GM18907 (cell line): ENCODE results near the gene IGLL5.
"Not testable (repeated sequence)": the region's sequence is repeated elsewhere in the genome, so short reads cannot be mapped to it uniquely, and the experiment has no call there.

ENCODE experiments used
- ATAC-seq: cut with Tn5 transposase; IDR thresholded peaks from one replicate; pipeline ENCODE4 v1.9.1; 2021; ENCODE audit warnings: mild to moderate bottlenecking, moderate library complexity; ENCODE audit not compliant: unreplicated experiment

Gene IGLL5

DNA sequence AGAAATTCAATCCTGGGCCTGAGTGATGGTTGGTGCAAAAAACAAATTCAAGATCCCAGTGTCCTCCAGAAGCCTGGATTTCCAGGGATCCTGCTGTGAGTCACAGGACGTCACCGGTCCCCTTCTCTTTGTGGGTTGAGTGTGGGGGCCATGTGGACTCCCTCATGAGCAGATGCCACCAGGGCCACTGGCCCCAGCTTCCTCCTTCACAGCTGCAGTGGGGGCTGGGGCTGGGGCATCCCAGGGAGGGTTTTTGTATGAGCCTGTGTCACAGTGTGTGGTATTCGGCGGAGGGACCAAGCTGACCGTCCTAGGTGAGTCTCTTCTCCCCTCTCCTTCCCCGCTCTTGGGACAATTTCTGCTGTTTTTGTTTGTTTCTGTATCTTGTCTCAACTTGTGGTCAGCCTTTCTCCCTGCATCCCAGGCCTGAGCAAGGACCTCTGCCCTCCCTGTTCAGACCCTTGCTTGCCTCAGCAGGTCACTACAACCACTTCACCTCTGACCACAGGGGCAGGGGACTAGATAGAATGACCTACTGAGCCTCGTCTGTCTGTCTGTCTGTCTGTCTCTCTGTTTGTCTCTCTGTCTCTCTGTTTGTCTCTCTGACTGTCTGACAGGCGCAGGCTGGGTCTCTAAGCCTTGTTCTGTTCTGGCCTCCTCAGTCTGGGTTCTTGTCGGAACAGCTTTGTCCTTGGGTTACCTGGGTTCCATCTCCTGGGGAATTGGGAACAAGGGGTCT is 11.9 kb downstream of the IGLL5 start:
- not testable (repeated sequence) for ATAC-seq

DNA sequence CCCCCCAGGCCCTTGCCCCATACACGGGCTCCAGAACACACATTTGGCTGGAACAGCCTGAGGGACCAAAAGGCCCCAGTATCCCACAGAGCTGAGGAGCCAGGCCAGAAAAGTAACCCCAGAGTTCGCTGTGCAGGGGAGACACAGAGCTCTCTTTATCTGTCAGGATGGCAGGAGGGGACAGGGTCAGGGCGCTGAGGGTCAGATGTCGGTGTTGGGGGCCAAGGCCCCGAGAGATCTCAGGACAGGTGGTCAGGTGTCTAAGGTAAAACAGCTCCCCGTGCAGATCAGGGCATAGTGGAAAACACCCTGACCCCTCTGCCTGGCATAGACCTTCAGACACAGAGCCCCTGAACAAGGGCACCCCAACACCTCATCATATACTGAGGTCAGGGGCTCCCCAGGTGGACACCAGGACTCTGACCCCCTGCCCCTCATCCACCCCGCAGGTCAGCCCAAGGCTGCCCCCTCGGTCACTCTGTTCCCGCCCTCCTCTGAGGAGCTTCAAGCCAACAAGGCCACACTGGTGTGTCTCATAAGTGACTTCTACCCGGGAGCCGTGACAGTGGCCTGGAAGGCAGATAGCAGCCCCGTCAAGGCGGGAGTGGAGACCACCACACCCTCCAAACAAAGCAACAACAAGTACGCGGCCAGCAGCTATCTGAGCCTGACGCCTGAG is 13.1 kb downstream of the IGLL5 start:
- not testable (repeated sequence) for ATAC-seq

DNA sequence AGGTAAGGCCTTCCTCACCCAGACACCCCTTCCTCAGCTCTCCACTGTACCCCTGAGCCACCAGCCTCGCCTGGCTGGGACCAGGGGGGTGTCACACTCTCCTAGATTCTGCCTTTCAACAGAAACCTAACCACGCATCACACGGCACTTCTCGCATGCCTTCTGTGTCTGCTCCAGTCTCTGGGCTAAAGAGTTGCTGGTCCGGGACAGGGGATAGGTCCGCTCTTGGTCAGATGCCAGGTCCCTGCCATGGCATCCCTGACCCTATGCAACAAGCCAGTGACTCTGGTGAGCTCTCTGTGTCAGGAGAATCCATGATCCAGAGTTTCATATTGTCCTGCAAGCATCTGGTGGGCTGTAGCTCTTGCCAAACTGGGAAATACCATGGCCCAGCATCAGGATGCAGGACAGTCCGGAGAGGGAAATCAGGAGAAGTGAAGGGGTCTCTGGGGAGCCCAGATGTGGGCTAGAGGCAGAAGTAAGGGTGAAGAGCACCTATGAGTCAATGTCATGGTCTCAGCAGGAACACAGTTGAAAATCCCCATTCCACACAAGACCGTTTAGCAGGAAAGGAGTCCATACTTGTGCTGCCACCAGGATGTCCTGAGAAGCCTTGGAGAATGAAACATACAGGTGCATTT is 14.1 kb downstream of the IGLL5 start:
- no peak for ATAC-seq

DNA sequence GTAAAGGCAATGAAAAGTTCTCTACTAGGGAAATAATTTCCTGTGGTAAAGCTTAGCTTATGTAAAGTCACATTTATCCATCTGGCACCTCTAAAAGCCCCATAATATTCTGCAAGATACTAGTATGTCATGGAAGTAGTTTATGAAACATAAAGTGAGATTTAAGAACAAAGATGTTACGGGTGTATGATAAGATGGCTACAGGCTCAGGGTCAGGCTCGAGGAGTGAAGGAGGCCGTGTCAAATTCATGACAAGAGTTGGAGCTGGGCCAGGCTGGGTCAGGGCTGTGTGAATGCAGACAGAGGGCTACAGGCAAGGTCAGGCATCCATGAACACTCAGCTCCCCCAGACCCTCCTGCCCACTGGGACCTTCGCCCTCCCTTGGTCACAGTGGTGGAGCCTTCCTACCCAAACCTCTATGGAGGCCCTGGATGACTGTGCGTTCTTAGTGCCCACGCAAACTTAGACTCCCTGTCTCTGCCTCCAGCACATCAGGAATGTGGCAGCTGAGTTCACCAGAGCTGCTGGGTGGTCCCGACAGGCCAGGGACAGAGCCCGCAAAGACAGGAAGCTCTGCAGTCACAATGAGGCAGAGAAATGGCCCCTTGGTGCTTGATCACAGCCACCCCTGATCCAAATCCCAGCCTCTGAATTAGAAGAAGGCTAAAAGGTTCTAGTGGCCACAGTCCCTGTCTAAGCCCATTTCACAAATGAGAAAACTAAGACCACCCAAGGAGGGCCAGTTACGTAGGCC is 14.8 kb downstream of the IGLL5 start:
- ATAC-seq: no peak

DNA sequence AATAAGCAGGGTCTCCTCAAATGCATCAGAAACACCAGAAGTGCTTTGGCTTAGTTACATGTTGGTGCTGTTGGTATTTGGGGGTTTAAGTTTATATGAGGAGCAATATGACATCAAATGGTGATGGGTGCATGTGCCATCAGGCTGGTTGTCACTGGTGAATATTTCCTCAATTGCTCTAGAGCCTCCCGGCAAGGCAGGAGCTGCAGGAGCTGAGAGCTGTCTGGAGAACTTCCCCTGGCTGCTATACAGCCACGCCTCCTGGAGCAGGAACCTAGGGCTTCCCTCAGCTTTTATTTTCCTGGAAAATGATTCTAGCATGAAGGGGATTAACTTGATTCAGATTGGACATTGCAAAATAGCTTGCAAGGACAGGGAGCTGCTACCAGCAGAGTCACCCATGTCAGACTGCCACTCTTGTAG is 15.8 kb downstream of the IGLL5 start:
- no peak for ATAC-seq

DNA sequence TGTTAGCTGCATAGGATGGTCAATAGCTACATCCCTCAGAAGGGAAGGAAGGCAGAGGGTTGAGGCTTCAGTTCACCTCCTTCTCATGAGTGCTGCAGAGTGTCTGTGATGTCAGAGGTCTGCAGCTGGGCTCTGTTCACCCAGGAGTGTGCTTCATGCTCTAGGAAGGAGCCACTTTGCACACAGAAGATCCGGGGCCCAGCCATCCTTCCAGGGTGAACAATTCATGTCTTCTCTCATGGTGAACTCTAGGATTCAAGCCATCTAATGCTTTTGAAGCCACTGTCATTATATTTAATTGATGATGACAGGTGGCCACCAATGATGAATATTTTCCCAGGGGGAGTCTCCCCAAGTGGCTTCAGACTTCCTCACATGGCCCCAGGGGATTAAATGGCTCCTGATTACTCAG is 16.2 kb downstream of the IGLL5 start:
- ATAC-seq: not testable (repeated sequence)

DNA sequence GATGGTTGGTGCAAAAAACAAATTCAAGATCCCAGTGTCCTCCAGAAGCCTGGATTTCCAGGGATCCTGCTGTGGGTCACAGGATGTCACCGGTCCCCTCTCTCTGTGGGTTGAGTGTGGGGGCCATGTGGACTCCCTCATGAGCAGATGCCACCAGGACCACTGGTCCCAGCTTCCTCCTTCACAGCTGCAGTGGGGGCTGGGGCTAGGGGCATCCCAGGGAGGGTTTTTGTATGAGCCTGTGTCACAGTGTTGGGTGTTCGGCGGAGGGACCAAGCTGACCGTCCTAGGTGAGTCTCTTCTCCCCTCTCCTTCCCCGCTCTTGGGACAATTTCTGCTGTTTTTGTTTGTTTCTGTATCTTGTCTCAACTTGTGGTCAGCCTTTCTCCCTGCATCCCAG is 17.1 kb downstream of the IGLL5 start:
- ATAC-seq: not testable (repeated sequence)

DNA sequence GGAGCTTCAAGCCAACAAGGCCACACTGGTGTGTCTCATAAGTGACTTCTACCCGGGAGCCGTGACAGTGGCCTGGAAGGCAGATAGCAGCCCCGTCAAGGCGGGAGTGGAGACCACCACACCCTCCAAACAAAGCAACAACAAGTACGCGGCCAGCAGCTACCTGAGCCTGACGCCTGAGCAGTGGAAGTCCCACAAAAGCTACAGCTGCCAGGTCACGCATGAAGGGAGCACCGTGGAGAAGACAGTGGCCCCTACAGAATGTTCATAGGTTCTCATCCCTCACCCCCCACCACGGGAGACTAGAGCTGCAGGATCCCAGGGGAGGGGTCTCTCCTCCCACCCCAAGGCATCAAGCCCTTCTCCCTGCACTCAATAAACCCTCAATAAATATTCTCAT is 18.8 kb downstream of the IGLL5 start:
- not testable (repeated sequence) for ATAC-seq

DNA sequence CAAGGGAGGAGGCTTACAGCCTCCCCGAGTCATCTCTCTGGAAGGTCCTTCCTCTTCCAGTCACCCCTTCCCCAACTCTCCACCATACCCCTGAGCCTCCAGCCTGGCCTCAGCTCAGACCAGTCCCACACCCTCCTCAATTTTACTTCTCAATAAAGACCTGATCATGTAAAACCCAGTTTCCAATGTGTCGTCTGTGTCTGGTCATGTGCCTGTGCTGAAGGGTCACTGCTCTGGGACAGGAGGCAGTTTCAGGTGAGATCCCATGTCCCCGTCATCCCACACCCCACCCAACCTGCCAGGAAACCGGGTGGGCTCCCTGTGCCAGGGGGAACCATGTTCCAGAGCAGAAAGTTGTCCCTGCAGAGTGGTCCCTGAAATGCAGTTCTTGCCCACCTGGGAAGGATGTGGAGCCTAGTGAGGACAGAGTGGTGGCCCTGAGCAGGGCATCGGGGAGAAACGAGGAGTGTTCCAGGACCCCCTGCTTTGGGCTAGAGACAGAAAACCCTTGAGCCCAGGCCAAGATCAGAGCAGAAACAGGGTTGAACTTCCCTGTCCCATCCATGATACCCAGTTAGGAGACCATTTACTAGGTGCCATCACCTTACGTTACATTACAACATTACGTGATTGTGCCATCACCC is 19.4 kb downstream of the IGLL5 start:
- no peak for ATAC-seq

DNA sequence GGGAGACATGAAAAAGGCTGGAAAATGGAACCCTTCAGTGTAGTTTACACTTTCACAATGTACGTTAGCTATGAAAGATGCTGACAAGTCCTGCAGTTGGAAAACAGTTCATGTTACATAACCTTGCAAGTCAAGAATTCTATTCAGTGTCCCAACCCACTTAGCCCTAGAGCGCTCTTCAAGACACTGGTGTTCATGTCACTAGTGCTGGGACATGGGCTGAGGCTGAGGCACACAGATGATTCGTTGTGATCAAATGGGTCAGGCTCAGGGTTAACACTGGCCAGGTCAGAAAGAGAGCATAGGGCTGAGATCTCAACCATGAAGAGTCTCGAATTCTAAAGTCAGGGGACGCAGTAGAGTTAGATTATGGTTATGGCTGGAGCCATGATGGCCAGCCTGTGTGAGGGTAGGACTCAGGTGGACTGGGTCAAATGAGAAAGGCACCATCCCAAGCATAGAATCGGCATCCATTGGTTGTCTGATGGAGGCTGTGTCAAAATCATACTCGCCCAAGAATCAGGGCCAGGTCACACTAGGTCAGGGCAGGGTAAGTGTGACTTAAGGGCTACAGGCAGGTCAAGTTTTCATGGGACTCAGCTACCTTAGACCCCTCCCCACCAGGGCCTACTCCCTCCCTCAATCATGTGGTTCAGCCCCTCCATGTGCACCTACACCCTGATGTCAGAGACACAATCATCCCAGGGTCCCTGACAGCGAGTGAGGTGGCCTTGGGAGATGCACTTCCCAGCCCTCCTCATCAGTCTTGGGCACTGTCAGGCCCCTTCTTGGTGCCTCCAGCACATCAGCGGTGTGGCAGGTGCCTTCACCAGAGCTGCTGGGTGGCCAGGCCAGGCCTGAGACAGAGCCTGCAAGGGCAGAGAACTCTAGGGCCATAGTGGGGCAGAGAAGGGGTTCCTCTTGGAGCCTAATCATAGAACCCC is 20.2 kb downstream of the IGLL5 start:
- ATAC-seq: no peak

DNA sequence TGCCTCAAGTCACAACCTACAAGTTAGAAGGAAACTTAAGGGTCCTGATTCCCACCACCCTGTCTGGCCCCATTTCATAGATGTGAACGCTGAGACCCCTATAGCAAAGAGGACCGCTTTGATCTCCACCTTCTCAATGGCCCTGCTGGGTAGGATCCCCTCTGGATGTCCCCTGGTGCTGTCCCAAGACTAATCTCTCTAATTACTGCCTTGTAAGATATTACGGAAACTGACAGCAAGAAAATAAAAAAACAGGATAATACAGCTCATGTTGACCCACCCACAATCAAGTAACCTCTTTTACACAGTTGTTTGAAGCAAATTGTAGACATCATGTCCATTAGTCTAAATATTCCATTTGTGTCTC is 20.9 kb downstream of the IGLL5 start:
- ATAC-seq: no peak

DNA sequence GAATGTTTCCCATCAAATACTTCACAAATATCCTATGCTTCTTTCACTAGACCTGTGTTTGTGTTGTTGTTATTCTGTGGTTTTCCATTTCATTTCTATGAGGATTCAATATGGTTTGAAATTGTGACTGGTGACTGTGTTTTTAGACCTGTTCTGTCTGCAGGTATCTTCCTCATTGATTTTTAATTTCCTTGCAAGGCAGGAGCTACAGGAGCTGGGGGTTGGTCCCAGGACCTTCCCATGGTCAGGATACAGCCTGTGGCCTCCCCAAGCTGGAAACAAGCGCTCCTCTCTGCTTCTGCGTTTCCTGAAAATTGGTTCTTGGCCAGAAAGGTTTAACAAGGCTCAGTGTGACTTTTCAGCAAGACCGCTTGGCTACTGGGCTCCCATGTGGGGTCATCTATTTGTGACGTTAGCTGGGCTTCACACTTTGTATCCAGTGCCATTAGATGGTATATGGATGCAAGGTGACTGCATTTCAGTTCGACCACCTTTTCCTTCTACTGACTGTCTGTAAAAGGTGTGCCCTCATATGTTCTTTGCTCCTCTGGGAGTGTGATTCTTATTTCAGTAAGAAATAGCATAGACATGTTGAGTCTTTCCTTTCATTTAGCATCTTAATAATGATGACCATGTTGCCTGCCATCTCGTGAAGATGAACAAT is 21.5 kb downstream of the IGLL5 start:
- no peak for ATAC-seq

DNA sequence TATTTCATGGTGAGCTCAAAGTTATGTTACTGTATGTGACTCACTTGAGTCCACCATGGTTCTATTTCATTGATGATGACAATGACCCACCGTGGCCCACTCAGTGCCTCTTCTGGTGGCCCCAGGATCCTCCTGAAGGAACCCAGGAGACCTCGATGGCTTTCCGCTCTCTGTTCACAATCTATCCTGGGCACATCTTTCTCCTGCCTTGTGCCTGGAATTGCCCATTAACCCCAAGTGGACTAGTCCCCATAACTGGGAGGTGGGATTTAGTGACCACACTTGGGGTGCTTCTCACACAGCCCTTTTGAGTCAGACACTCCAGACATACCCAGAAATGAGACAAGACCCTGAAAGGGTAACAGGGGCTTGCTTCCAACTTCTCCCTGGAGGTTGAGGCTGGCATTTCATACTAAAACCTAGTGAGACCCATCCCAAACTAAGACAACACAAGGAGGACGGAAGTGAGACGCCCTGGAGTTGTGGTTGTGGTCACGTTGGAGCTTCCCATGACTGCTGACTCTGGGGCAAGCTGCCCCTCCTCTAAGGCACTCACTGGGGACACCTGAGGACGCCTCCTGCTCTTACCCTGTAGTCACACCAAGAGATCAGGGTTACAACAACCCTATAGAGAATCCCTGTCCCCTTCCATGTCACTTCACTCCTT is 22.1 kb downstream of the IGLL5 start:
- ATAC-seq: no peak

DNA sequence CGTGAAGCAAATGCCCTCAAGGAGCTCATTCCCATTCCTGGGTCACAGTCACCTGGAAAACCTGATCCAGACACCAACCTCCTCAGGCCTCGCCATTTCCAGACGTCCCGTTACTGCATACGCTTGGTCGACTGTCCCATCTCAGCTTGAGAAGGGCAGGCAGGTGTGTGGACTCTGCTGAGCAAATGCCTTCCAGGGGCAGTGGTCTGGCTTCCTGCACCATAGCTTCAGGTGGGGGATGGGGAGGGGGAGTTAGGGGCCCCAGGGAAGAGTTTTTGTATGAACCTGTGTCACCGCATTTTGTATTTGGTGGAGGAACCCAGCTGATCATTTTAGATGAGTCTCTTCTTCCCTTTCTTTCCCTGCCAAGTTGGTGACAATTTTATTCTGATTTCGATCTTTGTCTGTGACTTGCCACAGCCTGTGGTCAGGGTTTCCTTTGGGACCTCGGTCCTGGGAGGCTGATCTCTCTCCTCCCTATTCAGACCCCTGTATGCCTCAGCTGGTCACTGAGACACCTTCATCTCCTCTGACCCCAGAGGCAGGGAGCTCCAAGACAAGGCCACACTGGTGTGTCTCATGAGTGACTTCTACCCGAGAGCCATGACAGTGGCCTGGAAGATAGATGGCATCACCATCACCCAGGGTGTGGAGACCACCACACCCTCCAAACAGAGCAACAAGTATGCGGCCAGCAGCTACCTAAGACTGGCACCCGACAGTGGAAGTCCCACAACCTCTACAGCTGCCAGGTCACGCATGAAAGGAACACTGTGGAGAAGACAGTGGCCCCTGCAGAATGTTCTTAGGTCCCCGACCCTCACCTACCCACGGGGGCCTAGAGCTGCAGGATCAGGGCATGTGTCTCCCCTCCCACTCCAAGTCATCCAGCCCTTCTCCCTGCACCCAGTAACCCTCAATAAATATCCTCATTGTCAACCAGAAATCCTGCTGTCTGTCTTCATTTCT is 22.9 kb downstream of the IGLL5 start:
- no peak for ATAC-seq

DNA sequence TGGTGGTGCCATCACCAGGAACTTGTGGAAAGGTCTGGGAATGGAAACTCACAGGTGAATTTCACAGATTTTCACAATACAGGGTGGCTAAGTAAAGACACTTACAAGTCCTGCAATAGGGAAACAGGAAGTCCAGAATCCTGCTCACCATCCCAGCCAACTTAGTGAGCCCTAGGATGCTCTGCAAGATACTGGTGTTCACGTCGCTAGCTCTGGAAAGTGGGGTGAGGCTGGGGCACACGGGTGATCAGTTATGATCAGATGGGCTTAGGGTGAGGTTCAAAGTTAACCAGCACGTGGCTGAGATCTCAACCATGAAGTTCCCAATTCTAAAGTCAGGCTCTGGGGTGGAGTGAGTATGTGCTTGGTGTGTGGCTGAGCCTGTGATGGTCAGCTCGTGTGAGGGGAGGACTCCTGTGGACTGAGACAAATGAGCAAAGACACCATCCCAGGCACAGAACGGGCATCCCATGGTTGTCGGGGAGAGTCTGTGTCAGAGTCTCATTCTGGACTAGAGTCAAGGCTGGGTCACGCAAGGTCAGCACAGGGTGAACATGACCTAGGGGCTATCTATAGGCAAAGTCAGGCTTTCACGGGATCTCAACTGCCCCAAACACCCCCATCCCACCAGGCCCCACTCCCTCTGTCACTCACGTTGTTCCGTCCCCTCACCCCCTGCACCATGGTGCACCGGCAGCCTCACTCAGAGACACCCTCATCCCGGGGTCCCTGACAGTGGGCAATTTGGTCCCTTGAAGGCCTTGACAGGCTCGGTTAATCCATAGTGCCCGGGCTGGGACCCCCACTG is 23.9 kb downstream of the IGLL5 start:
- no peak for ATAC-seq

DNA sequence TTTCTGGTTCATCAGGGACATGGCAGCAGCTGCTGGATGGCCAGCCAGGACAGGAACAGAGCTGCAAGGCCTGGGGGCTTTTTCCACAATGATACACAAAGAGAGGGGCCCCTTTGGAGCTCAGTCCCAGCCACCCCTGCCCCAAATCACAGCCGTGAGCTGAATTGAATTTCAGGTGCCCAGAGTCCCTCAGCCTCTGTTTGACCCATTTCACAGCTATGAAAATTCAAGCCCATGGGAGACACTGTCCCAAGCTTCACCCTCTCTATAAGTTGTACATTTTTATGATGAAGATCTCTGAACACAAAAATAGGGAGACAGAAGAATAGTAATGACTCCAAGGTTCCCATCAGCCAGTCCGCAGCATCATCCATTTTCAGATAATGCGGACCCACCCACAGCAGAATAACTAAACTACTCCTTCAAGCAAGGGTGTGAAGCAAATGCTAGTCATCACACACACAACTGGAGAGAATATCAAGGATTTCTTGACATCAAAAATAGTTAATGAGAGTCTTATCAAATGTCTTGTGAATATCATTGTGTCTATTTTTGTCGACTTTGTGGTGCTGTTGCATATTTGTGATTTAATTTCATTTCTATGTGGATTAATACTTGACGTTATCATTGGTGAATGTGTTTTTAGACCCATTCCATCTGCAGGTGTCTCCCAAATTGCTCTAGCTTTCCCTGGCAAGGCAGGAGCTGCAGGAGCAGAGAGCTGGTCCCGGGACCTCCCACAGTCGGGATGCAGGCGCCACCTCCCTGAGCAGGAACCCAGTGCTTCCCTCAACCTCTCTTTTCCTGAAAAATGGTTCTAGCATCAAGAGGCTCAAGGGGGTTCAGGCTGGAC is 24.7 kb downstream of the IGLL5 start:
- ATAC-seq: no peak
